Measurements from ENCODE around the gene MYOC. TPM values are rescaled to one million over a fixed set of nuclear protein-coding genes. Genes with fewer than 3 reads are reported as not detected.

MYOC gene
- total RNA-seq, 1 donor from 2014 or later: 5.3 TPM

Other genes with a start within 250 kb of the MYOC start
- 45.7 TPM for gene PRRC2C, start 167.2 kb downstream of the MYOC start, total RNA-seq
- gene MYOCOS, start 30.4 kb downstream of the MYOC start, total RNA-seq: not detected
- gene VAMP4, start 89.4 kb upstream of the MYOC start, total RNA-seq: 11.4 TPM
- 18.9 TPM for gene METTL13, start 129.0 kb upstream of the MYOC start, total RNA-seq
- gene DNM3, start 188.8 kb upstream of the MYOC start, total RNA-seq: 1.8 TPM